Adrenal gland (tissue), 12 donors: ENCODE data around the gene PDE2A. TPM values are rescaled to one million over a fixed set of nuclear protein-coding genes. Genes with fewer than 3 reads are reported as not detected.

Experiments
- DNase-seq, 7 donors: peaks; one replicate each; pipeline ENCODE4 v3.0.0-alpha.2; 2019 to 2020
- H3K27ac ChIP-seq, 5 donors: fragments of 200-600 bp; sonication (generic) in 4 of 5; 1 replicate in 3 of 5; 2 replicates in 2 of 5; pipeline versions ENCODE4 v1.5.1 to v1.8.0; 2016 to 2020; ENCODE audit warnings: mild to moderate bottlenecking in 1 of 5
- H3K27me3 ChIP-seq: fragments of 200-600 bp; 2 replicates; pipeline ENCODE4 v1.8.0; 2021
- H3K36me3 ChIP-seq, 2 donors: fragments of 200-600 bp; replicated peaks in 1 of 2; 1 replicate in 1 of 2; 2 replicates in 1 of 2; pipeline versions ENCODE4 v1.5.1 to v1.8.0; 2018 to 2022
- H3K4me1 ChIP-seq, 2 donors: fragments of 200-600 bp; replicated peaks in 1 of 2; 1 replicate in 1 of 2; 2 replicates in 1 of 2; pipeline versions ENCODE4 v1.5.1 to v1.8.0; 2018 to 2021
- H3K4me3 ChIP-seq, 4 donors: fragments of 200-600 bp; sonication (generic) in 3 of 4; one replicate each; pipeline ENCODE4 v1.5.1; 2016 to 2018
- H3K9me3 ChIP-seq, 3 donors: fragments of 200-600 bp; sonication (generic) in 1 of 3; replicated peaks in 1 of 3; 1 replicate in 2 of 3; 2 replicates in 1 of 3; pipeline versions ENCODE4 v1.5.1 to v1.8.0; 2016 to 2021
- POLR2A ChIP-seq, 2 donors: fragments of 450-650 bp; IDR thresholded peaks; one replicate each; pipeline ENCODE4 v1.6.1; 2017; ENCODE audit warnings: antibody characterized with exemption in 2 of 2, mild to moderate bottlenecking in 2 of 2, moderate library complexity in 1 of 2
- WGBS, 4 donors: extraction: QIAGEN DNeasy Blood & Tissue Kit in 2 of 4; methylation state at CpG; one replicate each; pipeline versions ENCODE4 v1.1.5 to v1.1.7; 2013 to 2017; 5-methylcytosine and 5-hydroxymethylcytosine counted together
- intact Hi-C, 2 donors: fragments of 100-400 bp; cut with DNase I; formaldehyde crosslinking; loops; one replicate each; pipeline versions ENCODE4 v1.14.1 to v1.15.0; 2022 to 2023
- polyA plus RNA-seq, 3 donors: library from polyadenylated mRNA; stranded (reverse); fragments of 200-250 nt in 2 of 3; fragments of 350-450 nt in 1 of 3; fragmentation: Illumina TruSeq in 1 of 3; extraction: RNeasy Lipid Tissue Mini Kit (QIAGEN cat#74804) in 1 of 3; gene quantifications; one replicate each; pipeline ENCODE4 v1.2.3, GENCODE V29; 2013 to 2014
- total RNA-seq, 9 donors: library from RNA; depleted of rRNA in 4 of 9; stranded (reverse); fragments of >200 nt in 4 of 9; fragments of 120-200 nt in 1 of 9; fragmentation: NEBNext Ultra II Directional in 1 of 9; extraction: Animal tissue kit (Norgen Biotek cat#: 25700) in 1 of 9; gene quantifications; one replicate each; pipeline versions ENCODE4 v1.1.0 to v1.2.4, GENCODE V29; 2013 to 2023
- TF ChIP-seq, protein P1 (sequence below), 6 experiments: fragments of 450-650 bp in 4 of 6; fragments of 200-600 bp in 2 of 6; sonication (generic) in 1 of 6; IDR thresholded peaks; 1 replicate in 5 of 6; 2 replicates in 1 of 6; pipeline versions ENCODE4 v1.5.1 to v1.8.0; 2016 to 2021; ENCODE audit warnings: antibody characterized with exemption in 6 of 6, mild to moderate bottlenecking in 2 of 6, moderate library complexity in 1 of 6
- donor health status: healthy with polysubstance abuse.
- donor health status: Bipolar disorder and iron deficiency.
- donor health status: DM: yes; HTN: yes; CAD: no.
- donor health status: DM: no; HTN: no; CAD: no.
- donor health status: DM: no; HTN: no; CAD: no.
- donor health status: DM: yes; HTN: yes; CAD: no.

Gene PDE2A
- total and polyA plus RNA-seq, 12 donors, result 11.5 to 226 (median 67.6) TPM

DNA sequence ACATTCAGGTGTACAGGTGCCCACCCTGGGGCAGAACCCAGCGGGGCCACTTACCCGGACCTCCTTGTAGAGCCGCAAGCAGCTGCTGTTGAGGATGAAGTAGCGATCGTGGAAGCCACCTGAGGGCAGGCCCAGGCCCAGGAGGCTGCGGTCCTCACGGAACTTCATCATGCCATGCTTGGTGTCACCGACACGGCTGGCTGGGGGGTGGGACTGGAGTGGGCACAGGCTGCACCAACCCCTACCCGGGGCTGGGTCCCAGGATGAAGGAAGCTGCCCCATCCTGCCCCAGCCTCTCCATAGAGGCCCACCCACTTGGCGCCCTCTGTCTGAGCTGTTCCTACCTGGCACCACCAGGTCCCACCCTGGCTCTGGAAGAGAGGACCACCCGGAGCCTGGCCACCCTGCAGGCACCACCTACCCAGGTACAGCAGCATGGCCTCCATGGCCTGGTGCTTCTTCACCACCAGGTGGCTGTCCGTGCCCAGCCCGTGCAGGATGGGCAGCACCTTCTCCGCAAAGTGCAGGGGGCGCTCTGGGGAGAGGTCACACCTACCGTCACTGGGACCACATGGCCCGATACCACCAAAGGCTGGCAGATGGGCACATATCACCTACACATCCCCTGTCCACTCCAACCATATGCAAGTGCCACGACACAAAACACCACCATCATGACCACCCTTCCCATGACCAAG is 19.2 kb upstream of the PDE2A start:
- Histone ChIP-seq H3K27me3 (no peaks in the 10 kb centered on the region), H3K36me3 (peaks cover 0 to 98% of the 10 kb centered on the region in 2 donors), H3K4me3 (no peak overlapping the region), H3K27ac (no peak overlapping the region), H3K4me1 (no peaks in the 10 kb centered on the region), H3K9me3 (no peaks in the 10 kb centered on the region)
- TF ChIP-seq, protein P1, sequence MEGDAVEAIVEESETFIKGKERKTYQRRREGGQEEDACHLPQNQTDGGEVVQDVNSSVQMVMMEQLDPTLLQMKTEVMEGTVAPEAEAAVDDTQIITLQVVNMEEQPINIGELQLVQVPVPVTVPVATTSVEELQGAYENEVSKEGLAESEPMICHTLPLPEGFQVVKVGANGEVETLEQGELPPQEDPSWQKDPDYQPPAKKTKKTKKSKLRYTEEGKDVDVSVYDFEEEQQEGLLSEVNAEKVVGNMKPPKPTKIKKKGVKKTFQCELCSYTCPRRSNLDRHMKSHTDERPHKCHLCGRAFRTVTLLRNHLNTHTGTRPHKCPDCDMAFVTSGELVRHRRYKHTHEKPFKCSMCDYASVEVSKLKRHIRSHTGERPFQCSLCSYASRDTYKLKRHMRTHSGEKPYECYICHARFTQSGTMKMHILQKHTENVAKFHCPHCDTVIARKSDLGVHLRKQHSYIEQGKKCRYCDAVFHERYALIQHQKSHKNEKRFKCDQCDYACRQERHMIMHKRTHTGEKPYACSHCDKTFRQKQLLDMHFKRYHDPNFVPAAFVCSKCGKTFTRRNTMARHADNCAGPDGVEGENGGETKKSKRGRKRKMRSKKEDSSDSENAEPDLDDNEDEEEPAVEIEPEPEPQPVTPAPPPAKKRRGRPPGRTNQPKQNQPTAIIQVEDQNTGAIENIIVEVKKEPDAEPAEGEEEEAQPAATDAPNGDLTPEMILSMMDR (IDR thresholded peaks at IDR 0.05), result no peak
- TF ChIP-seq POLR2A (IDR thresholded peaks at IDR 0.05), result no peak
- no peak for DNase-seq
- intact Hi-C loops, result no loop called here
- WGBS, 4 donors, result 95 to 96% (median 96%) methylated on average over 2 to 19 of the region's 19 CpGs

GRCh38 chr11:72692498-72693237 is 18.4 kb upstream of the PDE2A start:
- intact Hi-C loops, result no loop called here

DNA sequence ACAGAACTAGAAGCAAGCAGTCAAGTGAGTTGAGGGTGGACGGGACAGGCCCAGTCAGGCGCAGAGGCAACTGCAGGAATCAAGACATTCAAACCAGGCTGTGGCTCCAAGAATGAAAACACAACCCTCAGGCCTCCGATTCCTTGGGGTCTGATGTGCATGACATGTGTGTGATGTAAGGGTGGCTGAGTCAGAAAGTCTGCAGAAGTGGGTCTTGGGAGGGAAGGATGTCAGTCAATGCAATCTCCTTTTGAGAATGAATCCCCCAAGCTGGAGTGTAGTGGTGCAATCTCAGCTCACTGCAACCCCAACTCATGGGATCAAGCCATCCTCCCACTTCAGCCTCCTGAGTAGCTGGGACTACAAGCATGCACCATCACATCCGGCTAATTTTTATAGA is 15.9 kb upstream of the PDE2A start:
- no peaks in the 10 kb centered on the region for H3K4me1 ChIP-seq
- intact Hi-C loops, result no loop called here
- 86 to 93% (median 92%) methylated on average over 4 of the region's 4 CpGs for WGBS, 4 donors

More at GRCh38 chr11:72692498-72693237, 18.4 kb upstream of the PDE2A start:
- no peak for TF ChIP-seq POLR2A (IDR thresholded peaks at IDR 0.05)
- WGBS, 4 donors, result 78 to 86% (median 83%) methylated on average over 7 to 9 of the region's 9 CpGs
- Histone ChIP-seq H3K9me3 (no peaks in the 10 kb centered on the region), H3K4me3 (no peak overlapping the region), H3K27ac (no peak overlapping the region), H3K27me3 (no peaks in the 10 kb centered on the region), H3K36me3 (peaks cover 0 to 98% of the 10 kb centered on the region in 2 donors), H3K4me1 (no peaks in the 10 kb centered on the region)
- DNase-seq, result no peak

GRCh38 chr11:72688929-72689328 is 14.7 kb upstream of the PDE2A start:
- Histone ChIP-seq H3K9me3 (no peaks in the 10 kb centered on the region), H3K36me3 (peaks cover 0 to 97% of the 10 kb centered on the region in 2 donors), H3K4me1 (peaks cover 0 to 7% of the 10 kb centered on the region in 2 donors), H3K4me3 (no peak overlapping the region), H3K27me3 (no peaks in the 10 kb centered on the region), H3K27ac (peak overlapping the region in 2 of 5 donors; percentile 30 to 72)
- no peak for TF ChIP-seq POLR2A (IDR thresholded peaks at IDR 0.05)
- TF ChIP-seq, protein P1 (IDR thresholded peaks at IDR 0.05), result peak in 1 of 6 experiments; percentile 13
- intact Hi-C loops, result no loop called here
- WGBS, 4 donors, result 69 to 86% (median 79%) methylated on average over 5 to 7 of the region's 7 CpGs
- DNase-seq, result no peak

More for the DNA sequence above, 15.9 kb upstream of the PDE2A start:
- H3K9me3 ChIP-seq, result no peaks in the 10 kb centered on the region
- H3K27ac ChIP-seq, result no peak overlapping the region
- H3K36me3 ChIP-seq, result peaks cover 0 to 97% of the 10 kb centered on the region in 2 donors
- TF ChIP-seq, protein P1 (IDR thresholded peaks at IDR 0.05), result no peak
- no peak for TF ChIP-seq POLR2A (IDR thresholded peaks at IDR 0.05)
- no peak for DNase-seq
- H3K4me3 ChIP-seq, result no peak overlapping the region
- H3K27me3 ChIP-seq, result no peaks in the 10 kb centered on the region
